HEK293T (cell line): Measurements from ENCODE around the gene MADD.

Source experiments
- ARNT ChIP-seq: fragments of 450-650 bp; IDR thresholded peaks from 2 replicates; pipeline ENCODE4 v1.6.1; 2017; ENCODE audit warnings: mild to moderate bottlenecking
- BHLHE40 ChIP-seq: fragments of 450-650 bp; IDR thresholded peaks from 2 replicates; pipeline ENCODE4 v1.6.1; 2016; ENCODE audit warnings: mild to moderate bottlenecking, moderate library complexity, borderline replicate concordance
- ELF4 ChIP-seq: fragments of 450-650 bp; IDR thresholded peaks from 2 replicates; pipeline ENCODE4 v1.6.1; 2017; ENCODE audit warnings: antibody characterized with exemption
- FOXA1 ChIP-seq: fragments of 450-650 bp; IDR thresholded peaks from 2 replicates; pipeline ENCODE4 v1.6.1; 2016; ENCODE audit warnings: mild to moderate bottlenecking
- FOXK2 ChIP-seq: fragments of 450-650 bp; IDR thresholded peaks from 2 replicates; pipeline ENCODE4 v1.6.1; 2016; ENCODE audit warnings: mild to moderate bottlenecking
- FOXM1 ChIP-seq: fragments of 450-650 bp; IDR thresholded peaks from 2 replicates; pipeline ENCODE4 v1.6.1; 2017; ENCODE audit warnings: mild to moderate bottlenecking, borderline replicate concordance
- HDGF ChIP-seq: fragments of 450-650 bp; IDR thresholded peaks from 2 replicates; pipeline ENCODE4 v1.6.1; 2017; ENCODE audit warnings: antibody characterized with exemption, borderline replicate concordance
- L3MBTL2 ChIP-seq: fragments of 450-650 bp; conservative IDR thresholded peaks from 2 replicates; pipeline ENCODE4 v1.6.1; 2016; ENCODE audit warnings: mild to moderate bottlenecking
- NFRKB ChIP-seq: fragments of 450-650 bp; IDR thresholded peaks from 2 replicates; pipeline ENCODE4 v1.6.1; 2016; ENCODE audit warnings: mild to moderate bottlenecking, moderate library complexity
- PKNOX1 ChIP-seq: fragments of 450-650 bp; IDR thresholded peaks from 2 replicates; pipeline ENCODE4 v1.6.1; 2016
- SP1 ChIP-seq: fragments of 450-650 bp; IDR thresholded peaks from 2 replicates; pipeline ENCODE4 v1.6.1; 2017
- SUZ12 ChIP-seq: fragments of 450-650 bp; IDR thresholded peaks from 2 replicates; pipeline ENCODE4 v1.6.1; 2016; ENCODE audit warnings: mild to moderate bottlenecking
- TARDBP ChIP-seq: fragments of 450-650 bp; IDR thresholded peaks from 2 replicates; pipeline ENCODE4 v1.6.1; 2016
- ZNF384 ChIP-seq: fragments of 450-650 bp; IDR thresholded peaks from 2 replicates; pipeline ENCODE4 v1.6.1; 2016

GRCh38 chr11:47349521-47350095 is 79.7 kb downstream of the MADD start:
- TF ChIP-seq FOXM1 (no peak), SUZ12 (no peak), ARNT (no peak), PKNOX1 (no peak), FOXA1 (no peak), FOXK2 (no peak), L3MBTL2 (no peak), ELF4 (no peak), BHLHE40 (no peak), TARDBP (no peak), NFRKB (no peak), SP1 (no peak), HDGF (no peak), ZNF384 (no peak)
